IMR-90 (cell line): ENCODE data around the gene CECR2. TPM values are rescaled to one million over a fixed set of nuclear protein-coding genes. Genes with fewer than 3 reads are reported as not detected.

Experiments
- ATAC-seq: fragments of 200-7000 bp; cut with Tn5 transposase; 2 replicates; pipeline ENCODE4 v1.9.1; 2020; ENCODE audit warnings: low read depth, mild to moderate bottlenecking, moderate library complexity
- BruUV-seq: library from RNA; stranded (reverse); fragments of 400-500 nt; replicated peaks from 2 replicates; lab custom pipeline; 2021; lab: Mats Ljungman, UMichigan
- CTCF ChIA-PET: fragments of 300-600 bp; formaldehyde crosslinking; extraction: SDS; loops from one replicate; lab custom pipeline; 2021; ENCODE audit warnings: antibody characterized with exemption; lab: Yijun Ruan, JAX
- POLR2A ChIA-PET: fragments of 300-600 bp; sonication (Branson Sonifier 250); formaldehyde crosslinking; loops from one replicate; lab custom pipeline; 2022; ENCODE audit warnings: antibody characterized with exemption; ENCODE audit not compliant: unreplicated experiment; lab: Charles Lee
- DNase-seq: peaks from one replicate; pipeline ENCODE4 v3.0.0; 2013
- H2AFZ ChIP-seq: replicated peaks from 2 replicates; pipeline ENCODE3; 2013; ENCODE audit warnings: low read length, mild to moderate bottlenecking; ENCODE audit not compliant: poor library complexity
- H2AK5ac ChIP-seq: 2 replicates; pipeline ENCODE4 v1.6.1; 2013; ENCODE audit warnings: low read depth, low read length, inconsistent platforms
- H2AK9ac ChIP-seq: replicated peaks from 2 replicates; pipeline ENCODE3; 2013; ENCODE audit warnings: mild to moderate bottlenecking, low read depth, low read length, moderate library complexity; ENCODE audit not compliant: poor library complexity
- H2BK120ac ChIP-seq: 2 replicates; pipeline ENCODE4 v1.6.1; 2013; ENCODE audit warnings: low read depth, low read length, inconsistent platforms
- H2BK15ac ChIP-seq: 3 replicates; pipeline ENCODE4 v1.6.1; 2013; ENCODE audit warnings: low read depth, low read length, inconsistent platforms
- H2BK20ac ChIP-seq: 2 replicates; pipeline ENCODE4 v1.6.1; 2013; ENCODE audit warnings: low read depth, mild to moderate bottlenecking, inconsistent platforms, low read length, moderate library complexity
- H2BK5ac ChIP-seq: 2 replicates; pipeline ENCODE4 v1.6.1; 2013; ENCODE audit warnings: mild to moderate bottlenecking, low read depth, low read length, inconsistent platforms; ENCODE audit not compliant: poor library complexity, severe bottlenecking
- H3K14ac ChIP-seq: replicated peaks from 2 replicates; pipeline ENCODE4 v1.6.1; 2013; ENCODE audit warnings: low read depth, low read length, inconsistent platforms
- H3K18ac ChIP-seq: 2 replicates; pipeline ENCODE4 v1.6.1; 2013; ENCODE audit warnings: low read depth, low read length, control low read depth
- H3K23ac ChIP-seq: 2 replicates; pipeline ENCODE4 v1.6.1; 2013; ENCODE audit warnings: low read depth, low read length, inconsistent platforms
- H3K27ac ChIP-seq: 2 replicates; pipeline ENCODE4 v1.5.1; 2013; ENCODE audit warnings: mild to moderate bottlenecking, control low read depth, low read length; ENCODE audit not compliant: insufficient read depth
- H3K27me3 ChIP-seq: 2 replicates; pipeline ENCODE4 v1.6.1; 2013; ENCODE audit warnings: low read length; ENCODE audit not compliant: control insufficient read depth, insufficient read depth
- H3K36me3 ChIP-seq: 2 replicates; pipeline ENCODE4 v1.6.1; 2013; ENCODE audit warnings: low read length, mixed read lengths; ENCODE audit not compliant: control insufficient read depth, insufficient read depth
- H3K4ac ChIP-seq: 2 replicates; pipeline ENCODE4 v1.6.1; 2013; ENCODE audit warnings: low read depth, low read length, inconsistent platforms
- H3K4me1 ChIP-seq: 2 replicates; pipeline ENCODE4 v1.6.1; 2013; ENCODE audit warnings: low read length, mixed read lengths; ENCODE audit not compliant: control insufficient read depth, insufficient read depth
- H3K4me2 ChIP-seq: 2 replicates; pipeline ENCODE4 v1.6.1; 2013; ENCODE audit warnings: low read depth, mild to moderate bottlenecking, control low read depth, low read length, moderate library complexity
- H3K4me3 ChIP-seq: 2 replicates; pipeline ENCODE4 v1.5.1; 2013; ENCODE audit warnings: low read depth, mild to moderate bottlenecking, control low read depth, low read length, moderate library complexity; ENCODE audit not compliant: insufficient read depth
- H3K56ac ChIP-seq: 2 replicates; pipeline ENCODE4 v1.6.1; 2013; ENCODE audit warnings: low read length, inconsistent platforms; ENCODE audit not compliant: insufficient read depth; ENCODE audit errors: extremely low read depth
- H3K79me1 ChIP-seq, 2 experiments: 2 replicates each; pipeline ENCODE4 v1.6.1; 2013; ENCODE audit warnings: low read length in 2 of 2, inconsistent platforms in 1 of 2, low read depth in 1 of 2
- H3K9ac ChIP-seq: 2 replicates; pipeline ENCODE4 v1.6.1; 2013; ENCODE audit warnings: low read depth, low read length, control low read depth
- H3K9me1 ChIP-seq: 2 replicates; pipeline ENCODE4 v1.6.1; 2013; ENCODE audit warnings: low read length, inconsistent platforms; ENCODE audit not compliant: insufficient read depth
- H3K9me3 ChIP-seq: 2 replicates; pipeline ENCODE4 v1.6.1; 2013; ENCODE audit warnings: low read length; ENCODE audit not compliant: control insufficient read depth, insufficient read depth
- H4K20me1 ChIP-seq: 2 replicates; pipeline ENCODE4 v1.6.1; 2013; ENCODE audit warnings: low read length, inconsistent platforms; ENCODE audit not compliant: insufficient read depth
- H4K5ac ChIP-seq: 2 replicates; pipeline ENCODE4 v1.6.1; 2013; ENCODE audit warnings: mild to moderate bottlenecking, low read depth, low read length, control low read depth
- H4K8ac ChIP-seq, 2 experiments: 2 replicates each; pipeline ENCODE4 v1.6.1; 2013; ENCODE audit warnings: low read depth in 2 of 2, low read length in 2 of 2, control low read depth in 1 of 2, inconsistent platforms in 1 of 2
- H4K91ac ChIP-seq: 2 replicates; pipeline ENCODE4 v1.6.1; 2013; ENCODE audit warnings: low read depth, low read length, inconsistent platforms; ENCODE audit not compliant: insufficient read depth
- MAFK ChIP-seq: IDR thresholded peaks from 2 replicates; pipeline ENCODE4 v1.6.1; 2012; ENCODE audit warnings: low read depth, low read length, improper control_type of control experiment
- MAZ ChIP-seq: IDR thresholded peaks from 2 replicates; pipeline ENCODE4 v1.6.1; 2012; ENCODE audit warnings: low read depth, mild to moderate bottlenecking, low read length, improper control_type of control experiment, moderate library complexity, borderline replicate concordance
- RFX5 ChIP-seq: IDR thresholded peaks from 2 replicates; pipeline ENCODE4 v1.8.0; 2012; ENCODE audit warnings: low read depth, mild to moderate bottlenecking, low read length, moderate library complexity
- SMC3 ChIP-seq: fragments of 150-350 bp; IDR thresholded peaks from 2 replicates; pipeline ENCODE4 v1.6.1; 2016; ENCODE audit warnings: low read depth, mild to moderate bottlenecking, antibody characterized with exemption, low read length, moderate library complexity
- WGBS, 2 experiments: methylation state at CpG; one replicate each; pipeline versions ENCODE4 v1.1.5 to v1.1.7; 2013; ENCODE audit warnings: missing lambda C conversion rate in 2 of 2; ENCODE audit not compliant: insufficient read length in 1 of 2; ENCODE audit errors: extremely low coverage in 2 of 2; 5-methylcytosine and 5-hydroxymethylcytosine counted together
- dilution Hi-C: fragments of 300-500 bp; cut with HindIII; formaldehyde crosslinking; loops from one replicate; pipeline ENCODE4 v1.14.3; 2018; ENCODE audit warnings: low sequenced_read_pairs; ENCODE audit not compliant: unreplicated experiment
- in situ Hi-C: fragments of 300-500 bp; cut with MboI; formaldehyde crosslinking; loops from 3 replicates; pipeline ENCODE4 v1.14.3; 2019; ENCODE audit warnings: low sequenced_read_pairs, inconsistent platforms, mixed read lengths
- intact Hi-C: fragments of 100-400 bp; cut with micrococcal nuclease; formaldehyde crosslinking; loops from 2 replicates; pipeline ENCODE4 v1.10.0; 2022
- polyA plus RNA-seq, 3 experiments: library from polyadenylated mRNA; depleted of rRNA; stranded (reverse); fragments of >200 nt; gene quantifications; 2 replicates each; pipeline ENCODE4 v1.2.3, GENCODE V29; 2012; ENCODE audit warnings: low replicate concordance in 1 of 3
- total RNA-seq: library from RNA; depleted of rRNA; stranded (reverse); fragments of >200 nt; gene quantifications from 2 replicates; pipeline ENCODE4 v1.2.3, GENCODE V29; 2012

The CECR2 gene
- total and polyA plus RNA-seq, 2 of the 4 experiments (the other 2 are of a cell fraction): under 0.01 TPM; not detected in 1

DNA sequence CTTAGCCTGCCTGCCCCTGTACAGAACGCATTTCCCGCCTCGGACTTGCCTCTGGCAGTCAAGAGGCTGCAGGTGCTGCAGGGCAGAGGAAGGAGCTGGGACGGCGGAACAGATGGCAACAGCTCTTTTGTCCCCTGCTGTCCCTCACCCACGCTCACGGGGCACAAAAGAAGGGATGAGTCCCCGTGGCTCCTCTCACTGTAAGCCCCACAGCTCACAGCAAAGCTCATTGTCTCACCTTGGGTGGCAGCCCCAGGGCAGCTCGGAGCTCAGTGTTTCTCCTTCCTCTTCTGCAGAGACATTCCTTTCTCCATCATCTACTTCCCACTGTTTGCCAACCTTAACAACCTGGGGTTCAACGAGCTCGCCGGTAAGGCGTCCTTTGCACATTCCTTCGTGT, 218.4 kb downstream of the CECR2 start:
- WGBS, 2 experiments: 86% methylated on average over 4 of the region's 14 CpGs; no CpG with 5 or more reads in 1 of the 2 experiments
- CTCF ChIA-PET: no interaction called here
- intact Hi-C loops: loop anchor here (5.0 kb wide), 1 partner anchor 65 kb away; no protein-coding TSS in a partner anchor

More for the DNA sequence above, 218.4 kb downstream of the CECR2 start:
- Histone ChIP-seq H3K4me3 (no peak overlapping the region), H3K79me1 (no peaks in the 10 kb centered on the region), H3K27ac (no peak overlapping the region), H4K5ac (no peak overlapping the region), H2AK9ac (no peak overlapping the region), H3K36me3 (peaks cover 21% of the 10 kb centered on the region), H3K9me1 (no peaks in the 10 kb centered on the region), H2AFZ (no peak overlapping the region), H3K14ac (no peak overlapping the region), H4K91ac (no peak overlapping the region), H3K56ac (no peak overlapping the region), H4K8ac (no peak overlapping the region), H2BK120ac (no peak overlapping the region), H2BK15ac (no peak overlapping the region), H2AK5ac (no peak overlapping the region), H3K9ac (no peak overlapping the region), H3K4ac (no peak overlapping the region), H3K27me3 (no peaks in the 10 kb centered on the region), H2BK20ac (no peak overlapping the region), H3K4me1 (no peaks in the 10 kb centered on the region), H3K23ac (no peak overlapping the region), H2BK5ac (no peak overlapping the region), H3K4me2 (no peak overlapping the region), H3K18ac (no peak overlapping the region), H3K9me3 (no peaks in the 10 kb centered on the region), H4K20me1 (no peaks in the 10 kb centered on the region)
- dilution Hi-C loops: no loop called here
- no TSS peak for BruUV-seq
- POLR2A ChIA-PET: no interaction called here
- in situ Hi-C loops: no loop called here
- TF ChIP-seq MAZ: no peak
- no peak for TF ChIP-seq RFX5
- no peak for TF ChIP-seq MAFK
- no peak for TF ChIP-seq SMC3
- no peak for DNase-seq
- no peak for ATAC-seq
